Endodermal cell (in vitro differentiated cells): Measurements from ENCODE around the gene GRM7. TPM values are rescaled to one million over a fixed set of nuclear protein-coding genes. Genes with fewer than 3 reads are reported as not detected.

Experiments
- DNase-seq: peaks from one replicate; pipeline ENCODE4 v3.0.0-alpha.2; 2017
- H3K27ac ChIP-seq: 2 replicates; pipeline ENCODE4 v1.5.1; 2013; ENCODE audit warnings: mild to moderate bottlenecking, low read depth, low read length, moderate library complexity
- H3K27me3 ChIP-seq: 2 replicates; pipeline ENCODE4 v1.6.1; 2013; ENCODE audit warnings: mild to moderate bottlenecking, low read length, moderate library complexity; ENCODE audit not compliant: insufficient read depth, control insufficient read depth, poor library complexity, severe bottlenecking
- H3K36me3 ChIP-seq: 2 replicates; pipeline ENCODE4 v1.7.0; 2013; ENCODE audit warnings: mild to moderate bottlenecking, low read length, moderate library complexity; ENCODE audit not compliant: control insufficient read depth, insufficient read depth
- H3K4me1 ChIP-seq: one replicate; pipeline ENCODE4 v1.7.0; 2013; ENCODE audit warnings: low read length; ENCODE audit not compliant: control insufficient read depth, insufficient read depth
- H3K4me3 ChIP-seq: 2 replicates; pipeline ENCODE4 v1.5.1; 2013; ENCODE audit warnings: mild to moderate bottlenecking, low read length, moderate library complexity
- H3K9ac ChIP-seq: 2 replicates; pipeline ENCODE4 v1.6.1; 2013; ENCODE audit warnings: mild to moderate bottlenecking, low read length, moderate library complexity; ENCODE audit not compliant: poor library complexity, severe bottlenecking; ENCODE audit errors: extremely low read depth
- H3K9me3 ChIP-seq: 2 replicates; pipeline ENCODE4 v1.6.1; 2013; ENCODE audit warnings: mild to moderate bottlenecking, low read length, moderate library complexity; ENCODE audit not compliant: control insufficient read depth
- H3K27ac Mint-ChIP-seq: 2 replicates; pipeline ENCODE4 v1.8.0; 2020; ENCODE audit warnings: mixed read lengths
- H3K27me3 Mint-ChIP-seq: 2 replicates; pipeline ENCODE4 v1.8.0; 2021; ENCODE audit warnings: mild to moderate bottlenecking, mixed read lengths; ENCODE audit not compliant: insufficient read depth
- H3K36me3 Mint-ChIP-seq: 2 replicates; pipeline ENCODE4 v1.8.0; 2020; ENCODE audit warnings: low read depth, mixed read lengths
- H3K4me1 Mint-ChIP-seq: 2 replicates; pipeline ENCODE4 v1.8.0; 2020; ENCODE audit warnings: mixed read lengths
- H3K4me3 Mint-ChIP-seq: 2 replicates; pipeline ENCODE4 v1.8.0; 2020; ENCODE audit warnings: mild to moderate bottlenecking, moderate library complexity, mixed read lengths
- H3K9me3 Mint-ChIP-seq: 2 replicates; pipeline ENCODE4 v1.8.0; 2020; ENCODE audit warnings: mild to moderate bottlenecking, mixed read lengths
- WGBS, 2 experiments: methylation state at CpG; one replicate each; pipeline versions ENCODE4 v1.1.5 to v1.1.7; 2013; ENCODE audit warnings: missing lambda C conversion rate in 2 of 2, mixed read lengths in 1 of 2; ENCODE audit not compliant: insufficient coverage in 1 of 2, insufficient read length in 1 of 2; 5-methylcytosine and 5-hydroxymethylcytosine counted together
- total RNA-seq, 2 donors: library from RNA; stranded (reverse); fragmentation: NEBNext Ultra II Directional in 1 of 2; extraction: Animal tissue kit (Norgen Biotek cat#: 25700) in 1 of 2; gene quantifications; 2 replicates in 1 of 2; 3 replicates in 1 of 2; pipeline ENCODE4 v1.2.1, GENCODE V29; 2021
- TF ChIP-seq, protein P1 (sequence below): fragments of 200-600 bp; sonication (generic); conservative IDR thresholded peaks from 2 replicates; pipeline ENCODE4 v1.5.0; 2021; ENCODE audit warnings: antibody characterized with exemption, mild to moderate bottlenecking

GRM7 gene
- total RNA-seq, 2 donors from 2014 or later = 0.11 to 0.73 TPM

DNA sequence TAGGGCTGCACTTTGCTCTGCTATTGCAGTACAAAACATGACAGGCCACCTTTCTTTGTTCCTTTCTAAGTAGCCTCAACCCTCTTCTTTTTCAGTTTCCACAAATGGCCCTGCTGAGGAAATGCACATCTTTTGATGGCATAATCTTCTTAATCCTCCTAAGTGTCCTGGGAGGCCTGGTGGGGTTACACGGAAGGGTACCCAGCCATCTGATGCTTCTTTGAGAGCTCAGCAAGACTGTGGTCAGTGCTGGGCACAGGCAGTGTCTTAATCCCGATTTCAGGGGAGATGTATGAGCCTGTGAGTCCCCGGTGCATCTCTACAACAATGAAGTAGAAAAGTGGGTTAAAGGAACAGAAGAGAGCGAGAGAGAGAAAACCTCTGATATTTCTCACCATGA, 404.8 kb downstream of the GRM7 start:
- peaks cover 19% of the 10 kb centered on the region for H3K9me3 Mint-ChIP-seq
- Histone ChIP-seq H3K4me3 (no peak overlapping the region), H3K9ac (no peak overlapping the region), H3K27me3 (no peaks in the 10 kb centered on the region), H3K9me3 (peaks cover 28% of the 10 kb centered on the region), H3K27ac (no peak overlapping the region), H3K36me3 (no peaks in the 10 kb centered on the region), H3K4me1 (no peaks in the 10 kb centered on the region)
- H3K4me3 Mint-ChIP-seq = no peak overlapping the region
- TF ChIP-seq, protein P1, sequence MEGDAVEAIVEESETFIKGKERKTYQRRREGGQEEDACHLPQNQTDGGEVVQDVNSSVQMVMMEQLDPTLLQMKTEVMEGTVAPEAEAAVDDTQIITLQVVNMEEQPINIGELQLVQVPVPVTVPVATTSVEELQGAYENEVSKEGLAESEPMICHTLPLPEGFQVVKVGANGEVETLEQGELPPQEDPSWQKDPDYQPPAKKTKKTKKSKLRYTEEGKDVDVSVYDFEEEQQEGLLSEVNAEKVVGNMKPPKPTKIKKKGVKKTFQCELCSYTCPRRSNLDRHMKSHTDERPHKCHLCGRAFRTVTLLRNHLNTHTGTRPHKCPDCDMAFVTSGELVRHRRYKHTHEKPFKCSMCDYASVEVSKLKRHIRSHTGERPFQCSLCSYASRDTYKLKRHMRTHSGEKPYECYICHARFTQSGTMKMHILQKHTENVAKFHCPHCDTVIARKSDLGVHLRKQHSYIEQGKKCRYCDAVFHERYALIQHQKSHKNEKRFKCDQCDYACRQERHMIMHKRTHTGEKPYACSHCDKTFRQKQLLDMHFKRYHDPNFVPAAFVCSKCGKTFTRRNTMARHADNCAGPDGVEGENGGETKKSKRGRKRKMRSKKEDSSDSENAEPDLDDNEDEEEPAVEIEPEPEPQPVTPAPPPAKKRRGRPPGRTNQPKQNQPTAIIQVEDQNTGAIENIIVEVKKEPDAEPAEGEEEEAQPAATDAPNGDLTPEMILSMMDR = no peak
- H3K36me3 Mint-ChIP-seq = no peaks in the 10 kb centered on the region
- DNase-seq = no peak
- H3K27me3 Mint-ChIP-seq = no peaks in the 10 kb centered on the region
- H3K4me1 Mint-ChIP-seq = peaks cover 12% of the 10 kb centered on the region
- 69 to 83% methylated on average over 1 to 4 of the region's 4 CpGs for WGBS, 2 experiments
- H3K27ac Mint-ChIP-seq = no peak overlapping the region

DNA sequence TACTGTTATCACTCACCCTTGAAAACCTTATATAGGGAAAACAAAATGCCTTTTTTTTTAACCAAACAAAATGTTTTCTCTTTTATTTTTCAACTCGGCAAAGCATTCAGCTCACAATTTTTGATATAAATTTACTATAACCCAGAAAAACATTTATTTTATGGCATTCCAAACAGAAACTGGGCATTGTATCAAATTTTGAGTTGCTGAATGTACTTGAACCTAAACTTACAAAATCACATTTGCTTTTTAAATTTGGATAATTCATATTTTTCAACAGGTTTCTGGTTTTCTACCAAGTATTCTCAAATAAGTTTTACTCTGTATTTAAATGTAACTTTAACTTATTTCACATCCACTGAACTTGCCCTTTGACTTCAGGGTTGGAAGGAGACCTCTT, 405.6 kb downstream of the GRM7 start:
- H3K4me1 Mint-ChIP-seq = peaks cover 14% of the 10 kb centered on the region
- H3K9me3 ChIP-seq = peaks cover 28% of the 10 kb centered on the region
- no peak overlapping the region for H3K4me3 Mint-ChIP-seq
- H3K4me1 ChIP-seq = no peaks in the 10 kb centered on the region
- WGBS, 2 experiments = 83% methylated on average over 1 of the region's 1 CpG
- H3K4me3 ChIP-seq = no peak overlapping the region
- H3K9me3 Mint-ChIP-seq = peaks cover 19% of the 10 kb centered on the region
- H3K27ac Mint-ChIP-seq = no peak overlapping the region
- H3K36me3 ChIP-seq = no peaks in the 10 kb centered on the region
- H3K27me3 Mint-ChIP-seq = no peaks in the 10 kb centered on the region
- H3K27ac ChIP-seq = no peak overlapping the region
- no peak for DNase-seq
- H3K9ac ChIP-seq = no peak overlapping the region
- no peaks in the 10 kb centered on the region for H3K27me3 ChIP-seq
- TF ChIP-seq, protein P1 = no peak
- H3K36me3 Mint-ChIP-seq = no peaks in the 10 kb centered on the region

DNA sequence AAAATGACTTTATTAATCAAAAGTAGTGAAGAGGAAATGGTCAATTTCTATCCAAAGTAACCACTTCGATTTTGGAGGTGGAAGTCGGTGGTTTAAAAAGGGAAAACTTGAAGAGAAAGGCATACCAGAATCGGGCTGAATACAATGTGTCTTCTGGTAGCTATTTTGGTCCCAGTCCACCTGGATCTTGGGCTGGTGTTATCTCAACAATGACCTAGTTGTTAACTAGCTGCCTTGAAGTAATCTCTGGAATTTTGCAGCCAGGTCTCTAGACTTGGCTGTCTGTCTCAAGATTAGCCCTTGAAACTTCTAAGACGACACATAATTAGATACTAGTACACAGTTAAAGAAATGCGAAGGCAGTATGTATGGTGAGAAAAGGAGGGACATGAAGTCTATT, 409.8 kb downstream of the GRM7 start:
- peaks cover 15% of the 10 kb centered on the region for H3K4me1 Mint-ChIP-seq
- H3K9me3 Mint-ChIP-seq = peaks cover 20% of the 10 kb centered on the region
- TF ChIP-seq, protein P1 = no peak
- H3K27ac Mint-ChIP-seq = no peak overlapping the region
- Histone ChIP-seq H3K27ac (no peak overlapping the region), H3K9ac (no peak overlapping the region), H3K36me3 (no peaks in the 10 kb centered on the region), H3K9me3 (peaks cover 28% of the 10 kb centered on the region), H3K4me1 (no peaks in the 10 kb centered on the region), H3K27me3 (no peaks in the 10 kb centered on the region), H3K4me3 (peak overlapping the region; percentile 1)
- WGBS, 2 experiments = 84 to 87% methylated on average over 4 to 5 of the region's 5 CpGs
- no peak for DNase-seq
- H3K27me3 Mint-ChIP-seq = no peaks in the 10 kb centered on the region
- H3K4me3 Mint-ChIP-seq = no peak overlapping the region
- H3K36me3 Mint-ChIP-seq = no peaks in the 10 kb centered on the region
